LNCAP (cell line): ENCODE measurements around the gene CABYR.

Source experiments
- TF ChIP-seq, protein P1 (sequence below): fragments of 450-650 bp; IDR thresholded peaks from 2 replicates; pipeline ENCODE4 v1.5.1; 2017; ENCODE audit warnings: mild to moderate bottlenecking

The CABYR gene

DNA sequence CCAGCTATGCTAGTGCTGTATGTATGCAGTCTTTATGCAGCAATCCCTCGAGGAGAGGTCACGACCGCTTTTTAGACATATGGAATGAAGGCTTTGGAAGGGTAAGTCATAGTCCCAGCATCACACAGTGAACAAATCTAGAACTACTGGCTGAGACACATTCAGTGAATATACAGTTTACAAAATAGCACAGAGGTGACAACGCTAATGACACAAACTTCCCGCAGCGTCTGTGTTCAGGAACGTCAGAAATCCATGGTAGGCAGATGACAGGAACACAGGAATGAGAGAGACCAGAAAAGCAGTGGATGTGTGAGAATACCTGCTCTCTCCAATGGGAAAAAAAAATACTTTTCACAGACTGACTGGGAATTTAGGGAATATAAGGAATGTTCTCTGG is 29.6 kb downstream of the CABYR start:
- TF ChIP-seq, protein P1, sequence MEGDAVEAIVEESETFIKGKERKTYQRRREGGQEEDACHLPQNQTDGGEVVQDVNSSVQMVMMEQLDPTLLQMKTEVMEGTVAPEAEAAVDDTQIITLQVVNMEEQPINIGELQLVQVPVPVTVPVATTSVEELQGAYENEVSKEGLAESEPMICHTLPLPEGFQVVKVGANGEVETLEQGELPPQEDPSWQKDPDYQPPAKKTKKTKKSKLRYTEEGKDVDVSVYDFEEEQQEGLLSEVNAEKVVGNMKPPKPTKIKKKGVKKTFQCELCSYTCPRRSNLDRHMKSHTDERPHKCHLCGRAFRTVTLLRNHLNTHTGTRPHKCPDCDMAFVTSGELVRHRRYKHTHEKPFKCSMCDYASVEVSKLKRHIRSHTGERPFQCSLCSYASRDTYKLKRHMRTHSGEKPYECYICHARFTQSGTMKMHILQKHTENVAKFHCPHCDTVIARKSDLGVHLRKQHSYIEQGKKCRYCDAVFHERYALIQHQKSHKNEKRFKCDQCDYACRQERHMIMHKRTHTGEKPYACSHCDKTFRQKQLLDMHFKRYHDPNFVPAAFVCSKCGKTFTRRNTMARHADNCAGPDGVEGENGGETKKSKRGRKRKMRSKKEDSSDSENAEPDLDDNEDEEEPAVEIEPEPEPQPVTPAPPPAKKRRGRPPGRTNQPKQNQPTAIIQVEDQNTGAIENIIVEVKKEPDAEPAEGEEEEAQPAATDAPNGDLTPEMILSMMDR: no peak

DNA sequence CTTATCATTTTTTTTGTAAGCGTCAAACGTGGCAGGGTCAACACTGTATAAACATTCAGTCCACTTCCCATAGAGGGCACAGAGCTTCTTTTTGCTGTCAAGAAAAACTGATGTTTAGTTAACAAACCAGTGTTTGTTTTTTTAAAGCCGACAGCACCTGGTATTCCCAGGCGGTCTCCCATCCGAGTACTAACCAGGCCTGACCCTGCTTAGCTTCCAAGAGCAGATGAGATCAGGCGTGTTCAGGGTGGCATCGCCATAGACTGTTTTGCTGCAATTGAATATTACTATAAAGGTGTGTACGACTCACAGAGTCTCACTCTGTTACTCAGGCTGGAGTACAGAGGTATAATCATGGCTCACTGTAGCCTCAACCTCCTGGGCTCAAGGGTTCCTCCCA is 31.5 kb downstream of the CABYR start:
- TF ChIP-seq, protein P1: no peak

DNA sequence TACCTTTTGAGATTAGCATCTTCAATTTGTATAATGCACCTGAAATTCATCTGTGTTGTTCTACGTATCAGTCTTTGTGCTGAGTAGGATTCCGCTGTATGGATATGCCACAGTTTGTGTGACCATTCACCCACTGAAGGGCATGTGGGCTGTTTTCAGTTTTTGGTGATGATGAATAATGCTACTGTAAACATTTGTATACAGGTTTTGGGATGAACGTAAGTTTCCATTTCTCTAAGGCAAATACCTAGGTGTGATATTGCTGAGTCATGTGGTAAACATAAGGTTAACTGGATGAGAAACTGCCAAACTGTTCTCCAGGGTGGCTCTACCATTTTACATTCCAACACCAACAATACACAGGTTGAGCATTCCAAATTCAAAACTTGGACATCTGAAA is 35.1 kb downstream of the CABYR start:
- TF ChIP-seq, protein P1: no peak

DNA sequence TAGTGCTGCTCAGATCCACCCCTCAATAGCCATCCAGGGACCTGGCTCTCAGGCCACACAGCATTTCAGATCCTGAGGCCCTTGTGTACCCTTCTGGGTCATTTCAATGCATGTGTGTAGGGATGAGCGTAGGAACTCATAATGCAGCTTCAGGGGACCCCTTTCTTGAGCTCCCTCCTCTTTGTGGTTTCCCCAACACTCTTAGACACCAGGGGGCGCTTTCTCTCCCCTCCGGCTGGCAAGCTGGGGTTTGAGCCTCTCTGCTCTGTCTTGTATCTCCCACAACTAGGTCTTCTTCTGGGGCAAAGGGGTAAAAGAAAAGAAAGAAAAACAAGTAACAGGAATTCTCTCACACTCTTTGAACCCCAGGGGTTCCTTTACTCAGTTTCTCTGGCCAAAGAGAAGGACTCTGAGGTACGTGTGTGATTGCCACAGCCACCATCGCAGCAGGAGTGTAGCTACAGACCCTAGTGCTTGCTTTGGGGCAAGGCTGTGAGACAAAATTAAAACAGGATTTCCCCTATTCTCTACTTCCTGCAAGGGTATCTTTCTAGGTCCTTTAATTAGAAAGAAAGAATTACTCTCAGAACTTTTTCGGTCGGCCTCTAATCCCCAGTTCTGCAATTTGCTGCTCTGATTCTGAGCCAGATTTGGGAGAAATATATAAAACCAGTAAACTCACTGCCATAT is 38.0 kb downstream of the CABYR start:
- TF ChIP-seq, protein P1: peak; percentile 62

DNA sequence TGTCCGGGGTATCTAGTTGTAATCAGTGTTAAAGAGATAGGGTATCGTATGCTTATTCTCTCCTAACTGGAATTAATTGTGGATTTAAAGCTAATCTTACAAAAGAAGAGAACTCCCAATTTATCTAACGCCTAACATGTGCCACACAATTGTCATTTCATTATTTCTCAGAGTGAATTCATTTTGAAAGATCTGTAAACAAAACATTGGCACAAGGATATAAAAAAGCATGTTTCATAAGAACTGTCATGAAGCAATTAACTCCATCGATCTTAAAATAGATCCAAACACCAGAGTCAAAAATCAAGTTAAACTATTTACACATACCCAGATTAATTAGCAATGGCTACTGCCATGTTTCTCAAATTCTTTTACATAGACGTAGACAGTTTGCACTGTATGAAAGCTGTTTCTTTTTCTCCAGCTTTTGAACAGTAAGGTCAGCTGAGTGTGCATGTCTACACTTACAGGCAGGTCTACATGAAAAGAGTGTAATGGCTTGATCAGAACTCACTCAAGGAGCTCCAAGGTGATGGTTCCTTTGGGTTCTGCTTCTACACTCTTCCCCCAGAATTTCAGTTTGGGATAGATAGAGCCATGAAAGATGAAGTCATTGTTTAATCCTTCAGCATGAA is 38.8 kb downstream of the CABYR start:
- TF ChIP-seq, protein P1: no peak

DNA sequence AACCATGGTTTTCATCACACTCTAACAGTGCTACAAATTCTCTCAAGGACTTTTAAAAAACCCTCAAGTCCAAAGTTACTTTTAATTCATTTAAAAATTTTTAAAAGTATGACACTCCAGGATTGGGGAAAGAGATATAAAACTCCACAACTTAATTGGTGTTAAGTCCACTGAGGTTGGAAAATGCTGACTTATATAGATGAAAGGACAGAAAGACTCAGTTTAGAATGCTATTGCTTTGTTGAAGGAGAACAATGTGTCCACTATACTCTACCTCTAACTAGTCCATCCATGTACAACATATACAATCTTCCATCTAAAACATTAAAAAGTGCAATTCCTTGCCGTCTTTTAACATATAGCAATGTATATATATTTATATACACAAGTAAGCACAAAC is 41.2 kb downstream of the CABYR start:
- TF ChIP-seq, protein P1: no peak

DNA sequence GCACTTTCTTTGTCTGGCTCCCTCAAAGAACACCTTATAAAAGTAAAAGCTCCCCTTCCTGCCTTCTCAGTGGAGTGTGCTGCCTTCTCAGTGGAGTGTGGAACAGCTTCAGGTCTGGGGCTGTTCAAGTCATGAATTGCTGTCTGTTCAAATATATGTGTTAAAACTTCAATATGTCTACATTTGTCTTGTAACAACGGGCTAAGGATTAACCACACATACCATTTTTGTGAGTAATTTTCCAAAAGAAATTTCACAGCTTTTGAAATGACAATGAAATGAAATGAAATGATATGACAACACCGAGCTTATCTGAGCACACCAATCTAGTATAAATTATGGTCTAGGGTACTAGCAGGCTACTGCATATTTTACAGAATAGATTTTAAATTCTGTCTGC is 42.9 kb downstream of the CABYR start:
- TF ChIP-seq, protein P1: no peak
